Heart left ventricle (tissue), 16 donors: ENCODE data around the gene TAOK3. TPM values are rescaled to one million over a fixed set of nuclear protein-coding genes. Genes with fewer than 3 reads are reported as not detected.
"Not testable (repeated sequence)": the region's sequence is repeated elsewhere in the genome, so short reads cannot be mapped to it uniquely, and the experiment has no call there.

Experiments
- ATAC-seq, 4 donors: fragments of 200-7000 bp; cut with Tn5 transposase; one replicate each; pipeline ENCODE4 v1.9.1; 2020 to 2022; ENCODE audit warnings: moderate library complexity in 4 of 4, mild to moderate bottlenecking in 3 of 4, moderate number of reproducible peaks in 1 of 4
- DNase-seq, 5 donors: peaks; one replicate each; pipeline ENCODE4 v3.0.0-alpha.2; 2020
- H3K27ac ChIP-seq, 12 donors: fragments of 200-600 bp; sonication (generic) in 4 of 12; one replicate each; pipeline versions ENCODE4 v1.5.0 to v1.8.0; 2016 to 2022; ENCODE audit warnings: mild to moderate bottlenecking in 2 of 12
- H3K27me3 ChIP-seq, 9 donors: fragments of 200-600 bp; sonication (generic) in 2 of 9; one replicate each; pipeline versions ENCODE4 v1.5.1 to v1.8.0; 2016 to 2022; ENCODE audit warnings: mild to moderate bottlenecking in 3 of 9
- H3K36me3 ChIP-seq, 9 donors: fragments of 200-600 bp; sonication (generic) in 2 of 9; one replicate each; pipeline versions ENCODE4 v1.5.0 to v1.8.0; 2018 to 2022; ENCODE audit warnings: mild to moderate bottlenecking in 2 of 9
- H3K4me1 ChIP-seq, 12 donors: fragments of 200-600 bp; sonication (generic) in 4 of 12; one replicate each; pipeline versions ENCODE4 v1.5.0 to v1.8.0; 2016 to 2022; ENCODE audit warnings: mild to moderate bottlenecking in 3 of 12
- H3K4me3 ChIP-seq, 12 donors: fragments of 200-600 bp; sonication (generic) in 4 of 12; one replicate each; pipeline versions ENCODE4 v1.5.0 to v1.8.0; 2017 to 2022; ENCODE audit warnings: mild to moderate bottlenecking in 9 of 12, moderate library complexity in 4 of 12
- H3K9me3 ChIP-seq, 12 donors: fragments of 200-600 bp; sonication (generic) in 4 of 12; one replicate each; pipeline versions ENCODE4 v1.5.0 to v1.8.0; 2016 to 2022; ENCODE audit warnings: mild to moderate bottlenecking in 1 of 12
- POLR2A ChIP-seq, 2 donors: fragments of 450-650 bp; IDR thresholded peaks; one replicate each; pipeline ENCODE4 v1.6.1; 2017; ENCODE audit warnings: antibody characterized with exemption in 2 of 2, mild to moderate bottlenecking in 2 of 2, moderate library complexity in 2 of 2
- WGBS, 4 donors: extraction: QIAGEN DNeasy Blood & Tissue Kit in 2 of 4; methylation state at CpG; one replicate each; pipeline versions ENCODE4 v1.1.5 to v1.1.7; 2013 to 2018; 5-methylcytosine and 5-hydroxymethylcytosine counted together
- intact Hi-C, 10 donors: fragments of 100-400 bp; cut with DNase I; formaldehyde crosslinking; loops; one replicate each; pipeline versions ENCODE4 v1.11.1 to v1.14.2; 2022
- polyA plus RNA-seq, 2 donors: library from polyadenylated mRNA; stranded (reverse); fragments of 200-250 nt; gene quantifications; one replicate each; pipeline ENCODE4 v1.2.3, GENCODE V29; 2013
- total RNA-seq, 9 donors: library from RNA; depleted of rRNA in 2 of 9; stranded (reverse); fragments of >200 nt in 2 of 9; fragmentation: NEBNext Ultra II Directional in 3 of 9; extraction: Animal tissue kit (Norgen Biotek cat#: 25700) in 3 of 9; gene quantifications; one replicate each; pipeline versions ENCODE4 v1.1.0 to v1.2.4, GENCODE V29; 2016 to 2023
- TF ChIP-seq, protein P1 (sequence below), 12 donors: fragments of 200-600 bp; sonication (generic) in 4 of 12; IDR thresholded peaks; one replicate each; pipeline versions ENCODE4 v1.5.0 to v1.8.0; 2018 to 2022; ENCODE audit warnings: antibody characterized with exemption in 12 of 12, mild to moderate bottlenecking in 5 of 12
- donor health status: ischemic (EF 13 %, LVEDD 7.1; RV severe dilation, severe dysfunction).
- donor health status: healthy with polysubstance abuse.
- donor health status: DM: no; HTN: yes; CAD: no.
- donor health status: DM: no; HTN: no; CAD: no.
- donor health status: ischemic (EF 25% LVEDD 6.9; RV normal size, moderate dysfunction).
- donor health status: ischemic (EF 25% LVEDD 5.7; RV mildly dilated, moderate dysfunction).
- donor health status: healthy.
- donor health status: DM: yes; HTN: yes; CAD: no.
- donor health status: ischemic (EF 35%, LVEDD 5.7; RV mildly dilated, moderate dysfunction).
- donor health status: nonischemic (EF 11% LVEDD 7.7; RV severe dilation, severe dysfunction).
- donor health status: DM: yes; HTN: yes; CAD: no.
- donor health status: PGD.
- donor health status: ischemic (EF 29% LVEDD 5.4; RV normal size, mild dysfunction).
- donor health status: nonischemic (EF 23%, LVEDD 6.1; RV moderate dilation, normal function).

The TAOK3 gene
- total and polyA plus RNA-seq, 11 donors = 11.8 to 26.6 (median 22.2) TPM

DNA sequence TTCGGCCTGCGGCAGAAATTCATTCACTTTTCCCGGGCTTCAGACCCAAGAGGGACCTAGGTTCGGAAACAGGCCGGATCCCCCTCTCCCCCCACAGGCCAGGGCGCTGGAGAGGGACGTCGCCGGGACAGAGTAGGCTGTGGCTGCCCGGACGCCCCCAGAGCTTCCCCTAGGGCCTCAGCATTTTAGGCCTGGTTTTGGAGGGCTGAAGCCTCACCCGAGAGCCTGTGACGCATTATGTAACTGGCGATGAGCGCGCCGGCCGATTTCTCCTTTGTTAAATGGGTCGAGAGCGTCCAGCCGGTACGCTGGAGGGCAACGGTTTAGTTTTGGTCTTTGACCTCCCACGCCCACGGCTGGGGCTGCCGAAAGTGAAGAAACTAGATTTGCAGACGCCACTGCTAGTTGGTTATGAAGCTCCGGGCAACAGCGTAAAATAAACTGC, 236.1 kb downstream of the TAOK3 start:
- DNase-seq = peak; percentile 36 to 74 (median 59)
- no peaks in the 10 kb centered on the region for H3K9me3 ChIP-seq
- H3K27ac ChIP-seq = peak overlapping the region; percentile 63 to 92 (median 86)
- intact Hi-C loops = loop anchor here in 3 of 10 donors (5.0 to 10.0 kb wide), 3 partner anchors 46 to 262 kb away; partner anchors contain the start of gene TAOK3 (in 1 of the 3)
- H3K4me3 ChIP-seq = peak overlapping the region; percentile 69 to 98 (median 87)
- 1 to 2% (median 1%) methylated on average over 11 to 29 of the region's 29 CpGs for WGBS, 4 donors
- ATAC-seq = peak in 3 of 4 donors; percentile 33 to 60 (median 38)
- no peaks in the 10 kb centered on the region for H3K27me3 ChIP-seq
- TF ChIP-seq POLR2A (IDR thresholded peaks at IDR 0.05) = no peak
- TF ChIP-seq, protein P1, sequence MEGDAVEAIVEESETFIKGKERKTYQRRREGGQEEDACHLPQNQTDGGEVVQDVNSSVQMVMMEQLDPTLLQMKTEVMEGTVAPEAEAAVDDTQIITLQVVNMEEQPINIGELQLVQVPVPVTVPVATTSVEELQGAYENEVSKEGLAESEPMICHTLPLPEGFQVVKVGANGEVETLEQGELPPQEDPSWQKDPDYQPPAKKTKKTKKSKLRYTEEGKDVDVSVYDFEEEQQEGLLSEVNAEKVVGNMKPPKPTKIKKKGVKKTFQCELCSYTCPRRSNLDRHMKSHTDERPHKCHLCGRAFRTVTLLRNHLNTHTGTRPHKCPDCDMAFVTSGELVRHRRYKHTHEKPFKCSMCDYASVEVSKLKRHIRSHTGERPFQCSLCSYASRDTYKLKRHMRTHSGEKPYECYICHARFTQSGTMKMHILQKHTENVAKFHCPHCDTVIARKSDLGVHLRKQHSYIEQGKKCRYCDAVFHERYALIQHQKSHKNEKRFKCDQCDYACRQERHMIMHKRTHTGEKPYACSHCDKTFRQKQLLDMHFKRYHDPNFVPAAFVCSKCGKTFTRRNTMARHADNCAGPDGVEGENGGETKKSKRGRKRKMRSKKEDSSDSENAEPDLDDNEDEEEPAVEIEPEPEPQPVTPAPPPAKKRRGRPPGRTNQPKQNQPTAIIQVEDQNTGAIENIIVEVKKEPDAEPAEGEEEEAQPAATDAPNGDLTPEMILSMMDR (IDR thresholded peaks at IDR 0.05) = no peak
- peaks cover 0 to 40% (median 36%) of the 10 kb centered on the region in 9 donors for H3K36me3 ChIP-seq
- H3K4me1 ChIP-seq = peaks cover 0 to 36% (median 16%) of the 10 kb centered on the region in 12 donors

DNA sequence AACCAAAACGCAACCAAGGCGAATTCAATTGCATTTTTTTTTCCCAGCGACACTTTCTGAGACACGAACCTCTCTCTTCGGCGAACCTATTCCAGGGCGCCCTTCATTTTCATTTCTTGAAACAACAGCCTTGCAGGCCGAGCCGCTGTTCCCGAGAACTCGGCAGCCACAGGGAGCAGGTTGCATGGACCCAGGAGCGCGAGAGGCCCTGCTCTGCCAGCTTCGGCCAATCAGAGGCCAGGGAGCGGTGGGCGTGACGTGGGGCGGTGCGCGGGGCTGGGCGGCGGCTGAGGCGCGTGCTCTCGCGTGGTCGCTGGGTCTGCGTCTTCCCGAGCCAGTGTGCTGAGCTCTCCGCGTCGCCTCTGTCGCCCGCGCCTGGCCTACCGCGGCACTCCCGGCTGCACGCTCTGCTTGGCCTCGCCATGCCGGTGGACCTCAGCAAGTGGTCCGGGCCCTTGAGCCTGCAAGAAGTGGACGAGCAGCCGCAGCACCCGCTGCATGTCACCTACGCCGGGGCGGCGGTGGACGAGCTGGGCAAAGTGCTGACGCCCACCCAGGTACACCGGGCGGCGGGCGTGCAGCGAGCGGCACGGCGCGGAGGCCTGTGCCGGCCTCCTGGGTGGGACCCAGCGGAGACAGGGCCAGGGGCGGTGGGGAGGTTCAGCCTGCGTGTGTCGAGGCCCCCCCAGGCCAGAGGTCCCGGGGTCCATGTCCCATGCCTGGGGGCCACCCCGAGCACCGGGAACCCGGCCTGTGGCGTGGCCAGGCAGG, 236.7 kb downstream of the TAOK3 start, which contains the start of gene PEBP1:
PEBP1 (plus strand) TSS at position 337 of the 771 bp plus-strand sequence; CDS start at position 423, 86 bp downstream.
- no peaks in the 10 kb centered on the region for H3K9me3 ChIP-seq
- intact Hi-C loops = loop anchor here in 3 of 10 donors (5.0 to 10.0 kb wide), 3 partner anchors 46 to 261 kb away; partner anchors contain the start of gene TAOK3 (in 1 of the 3)
- H3K36me3 ChIP-seq = peaks cover 0 to 34% (median 30%) of the 10 kb centered on the region in 9 donors
- ATAC-seq (peak; percentile 95 to 99 (median 99)), DNase-seq (peak; percentile 94 to 98 (median 96))
- H3K4me3 ChIP-seq = peak within 1 kb of the TSS; percentile 69 to 98 (median 87)
- no peaks in the 10 kb centered on the region for H3K27me3 ChIP-seq
- H3K27ac ChIP-seq = peak within 1 kb of the TSS; percentile 63 to 92 (median 86)
- 0 to 1% (median 1%) methylated on average over 18 to 70 of the region's 70 CpGs for WGBS, 4 donors
- TF ChIP-seq, protein P1 (IDR thresholded peaks at IDR 0.05) = peak in 1 of 12 donors; percentile 25
- peak in 1 of 2 donors; percentile 87 for TF ChIP-seq POLR2A (IDR thresholded peaks at IDR 0.05)
- H3K4me1 ChIP-seq = peaks cover 0 to 36% (median 16%) of the 10 kb centered on the region in 12 donors

DNA sequence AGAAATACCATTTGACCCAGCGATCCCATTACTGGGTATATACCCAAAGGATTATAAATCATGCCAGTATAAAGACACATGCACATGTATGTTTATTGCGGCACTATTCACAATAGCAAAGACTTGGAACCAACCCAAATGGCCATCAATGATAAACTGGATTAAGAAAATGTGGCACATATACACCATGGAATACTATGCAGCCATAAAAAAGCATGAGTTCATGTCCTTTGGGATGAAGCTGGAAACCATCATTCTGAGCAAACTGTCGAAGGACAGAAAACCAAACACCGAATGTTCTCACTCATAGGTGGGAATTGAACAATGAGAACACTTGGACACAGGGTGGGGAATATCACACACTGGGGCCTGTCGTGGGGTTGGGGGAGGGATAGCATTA, 243.3 kb downstream of the TAOK3 start:
- intact Hi-C loops = not testable (repeated sequence)
- 97 to 98% (median 97%) methylated on average over 5 of the region's 5 CpGs for WGBS, 4 donors

DNA sequence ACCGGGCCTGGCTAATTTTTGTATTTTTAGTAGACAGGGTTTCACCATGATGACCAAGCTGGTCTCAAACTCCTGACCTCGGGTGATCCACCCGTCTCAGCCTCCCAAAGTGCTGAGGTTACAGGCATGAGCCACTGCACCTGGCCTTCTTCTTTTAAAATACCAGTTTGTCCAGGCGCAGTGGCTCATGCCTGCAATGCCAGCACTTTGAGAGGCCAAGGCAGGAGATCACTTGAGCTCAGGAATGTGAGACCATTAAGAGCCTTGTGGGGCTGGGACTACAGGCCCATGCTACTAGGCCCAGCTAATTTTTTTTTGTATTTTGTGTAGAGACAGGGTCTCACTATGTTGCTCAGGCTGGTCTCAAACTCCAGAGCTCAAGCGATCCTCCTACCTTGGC, 244.8 kb downstream of the TAOK3 start:
- no peak for TF ChIP-seq POLR2A (IDR thresholded peaks at IDR 0.05)
- TF ChIP-seq, protein P1 (IDR thresholded peaks at IDR 0.05) = no peak
- Histone ChIP-seq H3K36me3 (peaks cover 0 to 4% (median 0%) of the 10 kb centered on the region in 9 donors), H3K4me1 (peaks cover 0 to 7% (median 0%) of the 10 kb centered on the region in 12 donors), H3K9me3 (no peaks in the 10 kb centered on the region), H3K4me3 (no peak overlapping the region), H3K27me3 (no peaks in the 10 kb centered on the region), H3K27ac (no peak overlapping the region)
- WGBS, 4 donors = 87 to 98% (median 94%) methylated on average over 5 of the region's 5 CpGs
- intact Hi-C loops = no loop called here
- no peak for DNase-seq
- ATAC-seq = no peak

More for the DNA sequence above, 243.3 kb downstream of the TAOK3 start:
- H3K4me3 ChIP-seq, H3K27ac ChIP-seq, ATAC-seq, H3K4me1 ChIP-seq, H3K27me3 ChIP-seq, DNase-seq, H3K36me3 ChIP-seq, H3K9me3 ChIP-seq: not testable (repeated sequence)
